Articular chondrocyte of knee joint (primary cell): ENCODE measurements around the gene REN. TPM values are rescaled to one million over a fixed set of nuclear protein-coding genes. Genes with fewer than 3 reads are reported as not detected.

Source experiments
- total RNA-seq: library from RNA; depleted of rRNA; stranded (reverse); fragments of >200 nt; gene quantifications from 2 replicates; pipeline ENCODE4 v1.2.3, GENCODE V29; 2012

Gene REN
- not detected in 2 replicates for total RNA-seq

DNA sequence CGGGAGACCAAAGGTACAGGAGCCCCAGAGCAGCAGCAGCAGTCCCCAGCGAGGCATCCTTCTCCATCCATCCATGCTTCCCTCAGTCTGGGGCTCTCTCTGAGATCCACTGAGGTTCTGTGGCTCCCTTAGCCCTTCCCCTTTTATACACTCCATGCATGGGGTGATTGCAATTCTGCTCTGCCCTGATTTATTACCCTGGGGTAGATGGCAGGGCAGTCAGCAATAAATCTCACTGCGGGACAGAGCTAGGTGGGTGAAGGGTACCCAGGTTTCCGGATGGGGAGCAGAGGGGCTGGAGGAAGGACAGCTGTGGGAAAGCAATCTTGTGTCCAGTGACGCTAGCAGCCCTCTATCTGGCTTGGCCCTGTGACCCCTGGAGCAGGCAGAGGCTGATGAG lies at the start of gene REN:
REN (minus strand) TSS at position 119 of the 400 bp plus-strand sequence; CDS start at position 75, 44 bp downstream.

DNA sequence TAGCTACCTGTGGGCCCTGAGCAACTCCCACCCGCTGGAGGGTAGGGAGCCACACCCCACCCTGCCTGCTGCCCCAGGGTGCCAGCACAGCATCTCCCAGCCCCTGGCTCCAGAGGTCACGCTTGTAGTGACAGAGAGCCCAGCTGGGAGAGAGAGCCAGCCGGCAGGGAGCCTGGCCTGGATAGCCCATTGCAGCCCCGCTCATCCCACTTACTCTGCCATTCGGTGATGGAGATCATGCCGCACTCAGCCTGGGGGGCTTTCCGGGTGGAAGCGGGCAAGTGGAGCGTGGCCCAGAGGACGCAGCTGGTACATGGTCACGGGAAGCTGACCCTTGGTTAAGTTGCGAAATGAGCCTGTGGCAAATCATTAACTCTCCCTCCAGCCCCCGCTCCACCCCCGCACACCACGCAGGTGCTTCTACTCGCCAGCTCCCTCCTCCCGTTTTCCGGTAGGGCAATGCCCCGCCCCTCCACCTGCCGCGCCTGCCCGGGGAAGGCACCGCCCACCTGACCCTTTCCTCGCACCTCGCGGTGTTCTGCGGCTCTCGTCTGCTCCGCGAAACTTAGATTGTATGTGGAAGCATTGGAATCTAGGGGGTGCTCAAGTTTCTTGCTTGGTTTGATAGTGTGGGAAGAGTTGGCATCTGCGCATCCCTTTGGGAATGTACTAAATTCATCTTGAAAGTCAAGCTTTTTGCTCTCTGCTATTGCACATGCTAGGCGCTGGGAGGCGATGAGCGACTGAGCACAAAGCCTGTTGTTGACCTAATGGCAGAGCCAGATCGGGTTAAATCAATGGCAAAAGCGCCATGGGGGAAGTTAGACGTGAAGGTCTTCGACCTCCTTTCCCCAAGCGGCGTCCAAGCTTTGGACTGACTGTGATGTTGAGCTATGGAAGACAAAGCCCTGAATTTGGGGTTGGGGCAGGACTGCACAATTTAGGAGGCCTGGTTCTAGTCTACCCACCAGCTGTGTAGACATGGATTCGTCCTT lies 47.8 kb upstream of the REN start, which contains the start of gene GOLT1A:
GOLT1A (minus strand) TSS at position 321 of the 995 bp plus-strand sequence; CDS start at position 239, 82 bp downstream.

DNA sequence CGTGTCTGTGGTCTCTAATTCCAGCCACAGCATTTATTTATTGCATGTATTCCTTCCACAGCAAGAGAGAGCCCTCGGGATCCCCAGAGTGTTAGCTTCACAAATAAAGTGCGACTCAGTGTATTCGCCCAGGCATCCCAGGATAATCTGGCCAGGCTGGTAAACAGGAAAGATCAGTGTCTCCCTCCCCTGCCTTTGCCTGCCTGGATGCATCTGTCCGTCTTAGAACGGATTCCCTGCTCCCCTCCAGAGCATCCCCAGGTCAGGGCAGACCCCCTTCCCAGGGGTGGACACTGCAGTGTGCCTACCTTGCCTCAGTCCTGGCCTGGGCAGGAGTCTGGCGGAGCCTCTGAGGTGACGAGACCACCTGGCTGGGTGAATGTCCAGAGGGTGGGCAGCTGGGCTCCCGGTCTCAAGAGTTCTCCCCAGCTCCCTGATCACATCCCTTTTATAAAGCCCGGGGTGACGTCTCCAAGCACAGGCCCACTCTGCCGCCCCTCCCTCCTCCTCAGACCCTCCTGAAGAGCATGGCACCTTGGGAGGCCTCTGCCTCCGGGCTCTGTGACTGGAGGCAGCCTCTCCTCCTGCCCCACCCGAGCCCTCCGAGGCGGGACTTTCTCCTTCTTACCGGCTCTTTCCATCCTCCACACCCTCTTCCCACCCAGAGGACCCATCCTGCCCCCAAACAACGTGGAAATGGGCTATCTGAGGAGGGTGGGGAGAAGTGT lies 30.1 kb upstream of the REN start, which contains the start of gene KISS1:
KISS1 (minus strand) TSS at position 424 of the 728 bp plus-strand sequence. CDS start 3,615 bp downstream, outside the sequence.

DNA sequence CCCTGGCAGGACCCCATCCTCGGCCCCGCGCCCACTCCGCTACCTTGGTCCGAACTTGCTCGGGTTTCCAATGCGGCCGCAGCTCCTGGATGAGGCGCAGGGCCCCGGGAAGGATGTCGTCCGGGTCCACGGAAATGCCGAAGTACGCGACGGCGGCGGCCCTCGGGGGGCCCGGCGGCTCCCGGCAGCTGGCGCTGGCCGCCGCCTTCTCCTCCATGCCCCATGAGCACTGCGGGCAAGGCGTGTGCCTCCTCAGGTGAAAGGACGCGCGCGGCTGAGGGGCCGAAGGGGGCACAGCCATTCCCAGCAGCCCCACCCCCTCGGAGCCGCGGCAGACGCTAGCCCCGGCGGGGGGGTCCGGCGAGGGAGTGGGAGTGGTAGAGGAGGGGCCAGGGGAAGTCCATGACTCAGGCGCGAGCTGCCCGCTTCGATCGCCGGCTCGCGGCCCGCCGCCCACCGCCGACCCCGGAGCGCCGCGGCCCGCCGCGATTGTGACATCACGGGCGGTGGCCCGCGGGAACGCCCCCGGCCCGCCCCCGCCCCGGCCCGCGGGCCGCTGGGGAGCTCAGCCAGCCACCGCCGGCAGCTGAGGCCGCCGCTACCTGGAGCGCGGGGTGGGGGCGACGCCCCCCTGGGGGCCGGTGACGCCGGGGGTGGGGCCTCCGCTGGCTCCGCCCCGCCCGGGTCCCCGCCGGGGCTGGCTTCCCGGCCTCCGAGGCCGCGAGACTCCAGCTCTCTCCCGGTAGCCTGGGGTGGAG lies 14.4 kb downstream of the REN start, which contains the start of gene ETNK2:
ETNK2 (minus strand) TSS at position 493 of the 758 bp plus-strand sequence; CDS start at position 301, 192 bp downstream.

Other genes starting within 250 kb of the REN start
- 1.5 and 1.8 TPM in 2 replicates for gene SOX13, start 93.2 kb downstream of the REN start, total RNA-seq
- gene ETNK2, start 14.3 kb downstream of the REN start, total RNA-seq: 1.4 and 2.1 TPM in 2 replicates
- gene KISS1, start 30.2 kb upstream of the REN start, total RNA-seq: not detected in 2 replicates
- gene GOLT1A, start 47.7 kb upstream of the REN start, total RNA-seq: not detected in 2 replicates
- gene PLEKHA6, start 193.6 kb upstream of the REN start, total RNA-seq: 0.39 and 1.6 TPM in 2 replicates
- 22.5 and 26.6 TPM in 2 replicates for gene PPP1R15B, start 245.5 kb upstream of the REN start, total RNA-seq